Left hindlimb (tissue), 1 donor: ENCODE results near the gene FKBP15.
"Not testable (repeated sequence)": the region's sequence is repeated elsewhere in the genome, so short reads cannot be mapped to it uniquely, and the experiment has no call there.

Experiments
- DNase-seq: peaks from one replicate; pipeline ENCODE4 v3.0.0-alpha.2; 2018

The FKBP15 gene, protein sequence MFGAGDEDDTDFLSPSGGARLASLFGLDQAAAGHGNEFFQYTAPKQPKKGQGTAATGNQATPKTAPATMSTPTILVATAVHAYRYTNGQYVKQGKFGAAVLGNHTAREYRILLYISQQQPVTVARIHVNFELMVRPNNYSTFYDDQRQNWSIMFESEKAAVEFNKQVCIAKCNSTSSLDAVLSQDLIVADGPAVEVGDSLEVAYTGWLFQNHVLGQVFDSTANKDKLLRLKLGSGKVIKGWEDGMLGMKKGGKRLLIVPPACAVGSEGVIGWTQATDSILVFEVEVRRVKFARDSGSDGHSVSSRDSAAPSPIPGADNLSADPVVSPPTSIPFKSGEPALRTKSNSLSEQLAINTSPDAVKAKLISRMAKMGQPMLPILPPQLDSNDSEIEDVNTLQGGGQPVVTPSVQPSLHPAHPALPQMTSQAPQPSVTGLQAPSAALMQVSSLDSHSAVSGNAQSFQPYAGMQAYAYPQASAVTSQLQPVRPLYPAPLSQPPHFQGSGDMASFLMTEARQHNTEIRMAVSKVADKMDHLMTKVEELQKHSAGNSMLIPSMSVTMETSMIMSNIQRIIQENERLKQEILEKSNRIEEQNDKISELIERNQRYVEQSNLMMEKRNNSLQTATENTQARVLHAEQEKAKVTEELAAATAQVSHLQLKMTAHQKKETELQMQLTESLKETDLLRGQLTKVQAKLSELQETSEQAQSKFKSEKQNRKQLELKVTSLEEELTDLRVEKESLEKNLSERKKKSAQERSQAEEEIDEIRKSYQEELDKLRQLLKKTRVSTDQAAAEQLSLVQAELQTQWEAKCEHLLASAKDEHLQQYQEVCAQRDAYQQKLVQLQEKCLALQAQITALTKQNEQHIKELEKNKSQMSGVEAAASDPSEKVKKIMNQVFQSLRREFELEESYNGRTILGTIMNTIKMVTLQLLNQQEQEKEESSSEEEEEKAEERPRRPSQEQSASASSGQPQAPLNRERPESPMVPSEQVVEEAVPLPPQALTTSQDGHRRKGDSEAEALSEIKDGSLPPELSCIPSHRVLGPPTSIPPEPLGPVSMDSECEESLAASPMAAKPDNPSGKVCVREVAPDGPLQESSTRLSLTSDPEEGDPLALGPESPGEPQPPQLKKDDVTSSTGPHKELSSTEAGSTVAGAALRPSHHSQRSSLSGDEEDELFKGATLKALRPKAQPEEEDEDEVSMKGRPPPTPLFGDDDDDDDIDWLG

DNA sequence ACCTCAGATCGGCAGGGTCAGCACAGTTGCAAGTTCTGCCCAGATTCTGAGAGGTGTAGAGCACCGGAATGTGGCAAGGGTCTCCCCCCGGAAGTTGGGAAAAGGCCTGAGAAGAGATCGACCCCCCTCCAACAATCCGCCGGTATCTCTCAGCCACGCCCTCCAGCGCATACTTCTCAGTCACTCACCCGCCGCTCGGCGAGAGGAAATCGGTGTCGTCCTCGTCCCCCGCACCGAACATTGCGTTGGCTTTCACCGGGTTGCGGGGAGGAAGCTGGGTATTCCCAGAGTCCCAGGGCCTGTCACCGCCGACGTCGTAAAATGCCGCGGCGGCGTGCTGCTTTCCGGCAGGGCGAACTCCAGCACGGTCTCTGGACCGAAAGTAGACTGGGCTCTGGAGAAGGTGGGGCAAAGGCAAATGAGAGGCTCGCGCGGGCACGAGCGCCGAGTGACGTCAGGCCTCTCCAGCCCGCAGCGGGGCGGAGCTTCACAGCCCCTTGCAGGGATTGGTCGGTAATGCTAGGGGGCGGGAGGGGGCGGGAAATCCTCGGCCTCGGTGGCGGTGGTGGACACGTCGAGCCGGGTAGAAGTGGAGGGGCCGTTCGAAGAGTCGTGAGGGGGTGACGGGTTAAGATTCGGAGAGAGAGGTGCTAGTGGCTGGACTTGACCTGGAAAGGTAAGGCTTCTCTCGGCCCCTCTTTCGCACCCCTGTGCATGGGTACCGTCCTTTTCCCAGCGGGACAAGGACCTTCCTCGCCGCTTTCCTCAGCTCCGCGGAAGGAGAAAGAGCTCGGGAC, at the start of gene FKBP15, which contains the start of gene SLC31A1:
Gene FKBP15, minus strand, starts transcription at position 275 of the 797 bp plus-strand sequence. Its CDS starts 34 bp downstream, at position 241.
Gene SLC31A1, plus strand, starts transcription at position 542 of the 797 bp plus-strand sequence. CDS start 34,605 bp downstream, outside the sequence.
- peak; percentile 99 for DNase-seq

DNA sequence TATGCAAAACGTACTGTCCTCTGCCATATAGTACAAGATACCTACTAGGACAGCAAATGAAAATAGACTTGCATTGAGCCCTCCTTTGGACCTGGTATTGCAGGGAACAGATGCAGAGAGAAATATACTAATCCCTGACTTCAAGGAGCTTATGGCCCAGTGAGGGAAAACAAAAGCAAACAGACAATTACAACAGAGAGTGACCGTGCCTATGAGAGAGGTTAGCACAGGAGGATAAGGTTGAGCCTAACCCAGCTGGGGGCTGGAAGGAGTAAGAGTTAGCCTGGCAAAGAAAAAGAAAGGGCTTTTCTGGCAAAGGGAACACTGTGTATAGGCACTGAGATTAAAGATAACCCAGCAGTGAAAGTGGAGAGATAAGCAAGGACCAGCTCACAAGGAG, 48.8 kb upstream of the FKBP15 start:
- DNase-seq = no peak

DNA sequence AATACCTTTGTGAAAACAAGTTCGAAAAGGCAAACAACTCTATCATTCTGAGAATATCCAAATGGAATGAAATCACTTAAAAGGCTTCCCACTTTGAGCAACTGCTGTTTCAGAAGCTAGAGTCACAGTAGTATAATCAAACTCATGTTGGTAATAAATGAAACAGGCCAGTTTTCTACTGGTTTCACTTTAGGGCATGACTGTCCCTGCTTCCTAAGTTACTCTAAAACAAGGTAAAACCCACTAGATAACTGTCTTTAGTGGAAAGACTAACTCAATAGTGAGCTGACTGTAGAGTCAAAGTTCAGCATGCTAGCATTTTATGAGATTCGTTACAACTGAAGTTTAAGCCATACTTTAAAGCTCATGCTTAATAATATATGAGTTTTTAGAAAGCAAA, 48.3 kb upstream of the FKBP15 start:
- no peak for DNase-seq

DNA sequence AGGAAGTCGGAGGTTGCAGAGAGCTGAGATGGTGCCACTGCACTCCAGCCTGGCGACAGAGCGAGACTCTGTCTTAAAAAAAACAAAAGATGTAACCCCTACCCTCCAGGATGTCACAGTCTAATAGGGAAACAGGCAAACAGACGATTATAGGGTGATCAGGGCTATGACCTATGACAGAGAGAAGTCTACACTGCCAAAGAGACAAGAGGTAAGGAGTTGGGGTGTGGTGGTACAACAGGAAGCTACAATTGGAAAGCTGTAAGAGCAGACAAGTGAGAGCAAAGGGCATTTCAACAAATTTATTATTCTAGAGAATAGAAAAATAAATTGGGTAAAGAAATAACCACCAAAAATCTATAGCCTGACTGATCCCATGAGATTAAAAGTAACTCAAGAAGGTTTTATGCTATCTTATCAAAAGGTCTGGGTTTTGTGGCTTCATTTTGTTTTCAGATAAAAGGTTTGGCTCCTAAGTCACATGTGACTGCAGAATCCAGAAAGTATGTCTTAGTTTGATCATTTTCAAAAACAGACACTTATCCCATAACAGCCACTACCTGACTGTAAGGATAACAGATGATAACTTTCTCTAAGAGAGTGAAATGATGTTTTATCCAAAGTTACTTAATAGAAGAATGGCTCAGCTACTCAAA, 47.0 kb upstream of the FKBP15 start:
- no peak for DNase-seq

DNA sequence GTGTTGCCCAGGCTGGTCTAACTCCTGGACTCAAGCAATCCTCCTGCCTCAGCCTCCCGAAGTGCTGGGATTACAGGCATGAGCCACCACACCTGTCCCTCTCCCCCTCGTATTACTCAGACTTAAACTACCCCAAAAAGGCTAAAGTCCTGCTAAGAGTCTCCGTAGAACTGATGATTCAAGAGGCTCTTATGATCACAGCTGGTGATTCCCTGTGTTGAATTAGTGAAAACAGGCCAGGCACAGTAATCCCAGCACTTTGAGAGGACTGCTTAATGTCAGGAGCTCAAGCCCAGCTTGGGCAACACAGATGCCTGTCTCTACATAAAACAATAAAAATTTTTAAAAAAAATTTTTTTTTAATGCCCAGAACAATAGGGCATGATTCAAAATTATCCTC, 45.1 kb upstream of the FKBP15 start:
- DNase-seq = no peak

DNA sequence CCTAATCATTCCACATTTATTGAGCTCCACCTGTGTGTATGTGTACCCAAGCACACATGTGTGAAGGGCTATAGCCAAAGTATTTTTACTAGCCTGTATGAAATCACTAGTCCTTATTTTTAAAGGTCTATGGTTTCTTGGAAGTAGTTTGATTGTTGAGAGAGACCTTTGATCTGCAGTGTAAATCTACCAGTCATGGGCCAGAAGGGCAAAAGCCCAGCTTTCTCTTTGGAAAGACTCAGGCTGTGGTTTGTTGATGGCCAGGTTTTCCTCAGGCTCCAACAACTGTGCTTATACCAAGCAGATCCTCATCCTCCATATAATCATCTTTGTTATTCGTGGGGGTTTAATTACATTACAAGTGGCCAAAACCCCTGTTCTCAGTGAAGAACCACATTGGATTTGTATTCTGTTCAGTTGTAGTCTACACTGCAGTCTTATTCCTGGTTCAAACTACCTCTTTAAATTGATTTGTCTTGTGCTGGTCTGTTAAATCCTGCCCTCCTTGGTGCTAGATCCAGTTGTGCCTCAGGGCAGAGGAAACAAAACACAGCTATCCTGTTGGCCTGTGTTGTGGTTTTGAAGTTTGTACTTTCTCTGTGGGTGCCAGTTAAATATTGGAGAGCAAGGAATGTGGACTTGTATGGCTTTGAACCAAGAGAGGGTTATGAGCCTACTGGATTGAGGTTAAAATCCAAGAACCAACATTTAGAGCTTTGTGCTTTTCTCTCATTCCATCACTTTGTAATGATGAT, 41.0 kb upstream of the FKBP15 start:
- no peak for DNase-seq

DNA sequence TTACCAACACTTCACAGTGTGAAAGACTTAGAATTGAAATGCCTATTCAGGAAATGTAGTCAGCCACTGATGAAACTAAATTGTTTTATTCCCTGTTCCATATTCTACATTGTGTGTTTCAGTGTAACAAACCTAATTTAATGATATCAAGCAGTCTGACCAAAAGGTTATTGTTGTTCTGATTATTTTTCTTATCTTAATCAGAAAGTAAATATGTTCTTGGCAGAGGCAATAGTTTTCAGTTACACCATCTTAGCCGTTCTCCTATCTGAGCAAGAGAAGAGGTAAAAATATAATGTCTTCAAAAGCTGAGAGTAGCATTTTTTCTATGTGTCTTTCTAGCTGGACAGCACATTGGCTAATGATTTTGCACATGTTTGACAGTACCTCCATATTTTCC, 37.2 kb upstream of the FKBP15 start:
- no peak for DNase-seq

DNA sequence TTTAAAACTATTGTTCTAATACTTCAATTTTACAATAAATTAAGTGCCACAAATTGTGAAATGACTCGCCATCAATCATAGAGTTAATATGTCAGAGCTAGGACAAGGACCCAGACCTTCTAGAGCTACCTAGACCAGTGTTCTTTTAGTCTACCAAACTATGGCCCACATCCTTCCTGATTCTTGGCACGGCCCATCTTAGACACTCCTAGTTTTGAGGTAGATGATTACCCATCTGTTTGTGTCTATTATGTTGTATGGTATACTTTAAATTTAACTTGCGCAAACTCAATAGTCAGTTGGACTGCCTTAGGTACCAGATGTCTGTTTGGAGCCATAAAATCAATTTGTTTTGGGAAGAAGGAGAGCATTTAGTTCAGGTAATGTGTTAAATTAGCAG, 36.8 kb upstream of the FKBP15 start:
- no peak for DNase-seq

DNA sequence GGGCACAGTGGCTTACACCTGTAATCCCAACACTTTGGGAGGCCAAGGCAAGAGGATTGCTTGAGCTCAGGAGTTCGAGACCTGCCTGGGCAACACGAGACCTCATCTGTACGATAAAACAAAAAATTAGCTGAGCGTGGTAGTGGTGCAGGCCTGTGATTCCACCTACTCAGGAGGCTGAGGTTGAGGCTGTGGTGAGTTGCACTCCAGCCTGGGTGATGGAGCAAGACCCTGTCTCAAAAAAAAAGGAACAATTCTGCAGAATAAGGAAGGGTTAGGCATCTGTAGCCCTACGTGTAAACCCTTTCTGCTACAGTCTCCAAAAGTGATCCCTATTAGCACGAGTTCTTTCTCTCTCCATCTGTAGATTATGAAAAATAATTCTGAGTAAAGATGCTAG, 34.4 kb upstream of the FKBP15 start:
- no peak for DNase-seq

DNA sequence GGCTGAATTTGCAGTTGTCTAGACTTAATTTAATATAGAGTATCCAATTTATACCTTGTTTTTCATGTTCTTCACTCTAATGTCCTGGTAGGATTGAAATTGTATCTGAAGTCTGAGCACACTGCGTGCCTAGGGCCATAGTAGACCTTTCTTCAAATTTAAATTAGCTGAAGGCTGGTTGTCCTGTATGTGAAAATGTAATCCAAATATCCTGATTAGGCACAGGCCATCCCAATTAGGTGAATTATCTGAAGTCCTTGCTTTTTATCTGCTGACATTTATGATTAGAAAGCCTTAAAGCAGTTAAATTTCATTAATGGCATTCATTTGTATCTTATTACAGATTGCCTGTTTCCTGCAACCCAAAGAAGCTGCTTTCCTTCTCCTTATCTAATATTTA, 33.9 kb upstream of the FKBP15 start:
- no peak for DNase-seq

DNA sequence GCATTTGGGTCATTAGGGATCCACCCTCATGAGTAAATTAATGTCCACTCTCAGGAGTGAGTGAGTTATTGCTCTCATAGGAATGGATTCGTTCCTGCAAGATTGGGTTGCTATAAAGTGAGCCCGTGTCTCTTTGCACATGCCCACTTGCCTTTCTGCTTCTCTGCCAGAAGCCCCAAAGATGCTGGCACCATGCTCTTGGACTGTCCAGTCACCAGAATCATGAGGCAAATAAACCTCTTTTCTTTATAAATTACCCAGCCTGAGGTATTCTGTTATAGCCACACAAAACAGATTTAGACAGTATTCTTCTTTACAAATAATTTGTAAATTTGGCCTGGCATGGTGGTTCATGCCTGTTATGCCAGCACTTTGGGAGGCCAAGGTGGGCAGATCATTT, 29.7 kb upstream of the FKBP15 start:
- no peak for DNase-seq

DNA sequence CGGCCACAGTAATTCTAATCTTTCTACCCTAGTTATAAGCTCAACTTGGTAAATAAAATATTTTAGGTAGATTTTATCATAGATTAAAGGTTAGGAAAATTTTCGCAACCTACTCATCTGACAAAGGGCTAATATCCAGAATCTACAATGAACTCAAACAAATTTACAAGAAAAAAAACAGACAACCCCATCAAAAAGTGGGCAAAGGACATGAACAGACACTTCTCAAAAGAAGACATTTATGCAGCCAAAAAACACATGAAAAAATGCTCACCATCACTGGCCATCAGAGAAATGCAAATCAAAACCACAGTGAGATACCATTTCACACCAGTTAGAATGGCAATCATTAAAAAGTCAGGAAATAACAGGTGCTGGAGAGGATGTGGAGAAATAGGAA, 28.6 kb upstream of the FKBP15 start:
- DNase-seq = not testable (repeated sequence)

DNA sequence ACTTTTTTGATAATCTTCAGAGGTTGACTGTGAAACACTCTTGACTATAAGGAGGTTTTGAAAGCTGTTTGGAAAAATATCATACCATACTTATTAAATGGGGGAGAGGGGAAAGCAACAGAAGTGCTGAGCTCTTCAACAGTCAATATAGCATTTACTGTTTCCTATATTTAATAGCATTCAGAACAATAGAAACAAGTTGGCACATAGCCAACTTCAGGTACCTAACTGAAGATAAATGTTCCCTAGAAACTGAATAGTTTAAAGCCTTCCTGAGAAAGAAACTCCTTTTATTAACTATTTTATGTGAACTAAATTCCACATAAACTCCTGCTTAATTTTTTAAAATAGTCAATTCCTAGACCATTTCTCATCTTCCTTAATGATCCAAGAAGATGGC, 26.6 kb upstream of the FKBP15 start:
- DNase-seq = no peak

DNA sequence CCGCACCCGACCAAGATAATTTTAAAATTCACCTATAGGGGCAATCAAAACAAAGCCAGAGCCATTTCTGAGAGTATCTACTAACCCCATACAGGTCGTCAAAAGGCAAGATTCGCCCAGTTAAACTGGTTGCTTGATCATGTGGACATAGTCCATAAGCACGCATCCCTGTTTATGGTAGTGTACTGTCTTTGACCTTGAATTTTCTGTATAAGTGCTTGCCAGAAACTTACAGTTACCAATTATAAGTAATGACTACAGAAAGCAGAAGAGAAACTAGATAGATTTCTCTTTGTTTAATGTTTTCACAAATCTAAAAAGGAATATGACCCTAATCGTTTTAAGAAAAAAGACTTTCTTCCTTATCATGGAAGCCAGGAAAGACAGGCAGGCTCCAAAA, 25.9 kb upstream of the FKBP15 start:
- DNase-seq = no peak

DNA sequence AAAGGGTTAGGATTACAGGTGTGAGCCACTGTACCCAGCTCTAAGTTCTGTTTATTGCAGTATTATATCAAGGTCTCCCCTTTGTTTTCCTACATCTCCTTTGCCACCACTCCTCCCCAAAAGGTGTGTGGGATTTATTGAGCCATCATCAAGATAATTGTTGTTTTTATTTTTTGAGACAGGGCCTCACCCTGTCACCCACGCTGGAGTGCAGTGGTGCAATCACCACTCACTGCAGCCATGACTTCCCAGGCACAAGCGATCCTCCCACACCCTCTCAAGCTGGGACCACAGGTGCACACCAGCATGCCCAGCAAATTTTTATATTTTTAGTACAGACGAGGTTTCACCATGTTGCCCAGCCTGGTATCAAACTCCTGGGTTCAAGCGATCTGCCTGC, 24.8 kb upstream of the FKBP15 start:
- DNase-seq = no peak

DNA sequence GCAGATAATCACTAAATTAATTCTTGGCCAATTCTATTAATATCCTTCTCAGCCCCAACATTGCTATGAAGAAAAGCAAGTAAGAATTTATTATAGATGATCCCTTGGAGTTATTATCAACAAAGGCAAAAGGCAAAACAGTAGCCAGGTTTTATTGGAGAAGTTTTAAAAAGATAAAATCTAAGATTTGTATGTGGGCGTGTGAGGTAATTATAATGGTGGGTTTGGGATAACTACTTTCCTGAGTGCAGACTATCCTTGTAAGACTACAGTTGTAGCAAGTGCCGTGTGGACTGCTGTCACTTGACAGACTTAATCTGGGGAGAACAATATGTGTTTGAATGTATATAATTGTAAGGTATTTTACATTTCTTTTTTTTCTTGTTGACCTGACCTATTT, 23.5 kb upstream of the FKBP15 start:
- DNase-seq = no peak

DNA sequence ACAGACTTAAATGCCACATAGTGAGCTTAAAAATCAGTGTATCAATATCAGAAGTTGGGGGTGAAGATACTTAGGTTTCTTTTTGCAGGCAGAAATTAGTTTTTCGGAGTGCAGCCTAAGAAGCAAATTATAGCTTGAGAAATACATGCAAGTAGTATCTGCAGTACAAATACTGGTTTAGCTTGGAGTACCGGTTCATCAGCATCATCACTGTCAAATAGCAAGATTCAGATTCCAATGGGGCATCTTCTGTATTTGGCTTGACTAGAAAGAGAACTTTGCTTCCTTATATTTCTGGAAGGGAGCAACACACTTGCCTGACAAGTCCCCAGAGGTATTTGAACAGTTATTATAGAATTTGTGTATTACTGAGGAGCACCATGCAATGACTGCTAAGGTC, 20.1 kb upstream of the FKBP15 start:
- DNase-seq = no peak

DNA sequence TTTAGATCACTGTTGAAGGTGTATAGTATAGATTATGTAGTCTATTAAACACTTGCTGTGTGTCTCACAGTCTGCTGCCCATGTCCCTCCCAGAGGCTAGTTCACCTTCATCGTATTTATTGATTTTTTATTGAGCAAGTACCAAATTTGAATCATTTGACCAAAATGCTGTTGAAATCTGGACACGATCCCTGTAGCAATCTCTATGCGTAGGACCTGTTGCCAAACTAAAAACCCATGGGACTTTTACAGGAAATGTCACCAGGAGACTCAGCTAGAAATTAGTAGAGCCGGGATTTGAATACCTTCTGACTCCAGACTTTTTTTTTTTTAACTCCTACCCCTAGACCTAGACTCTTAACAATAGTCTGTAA, 17.8 kb upstream of the FKBP15 start:
- no peak for DNase-seq

DNA sequence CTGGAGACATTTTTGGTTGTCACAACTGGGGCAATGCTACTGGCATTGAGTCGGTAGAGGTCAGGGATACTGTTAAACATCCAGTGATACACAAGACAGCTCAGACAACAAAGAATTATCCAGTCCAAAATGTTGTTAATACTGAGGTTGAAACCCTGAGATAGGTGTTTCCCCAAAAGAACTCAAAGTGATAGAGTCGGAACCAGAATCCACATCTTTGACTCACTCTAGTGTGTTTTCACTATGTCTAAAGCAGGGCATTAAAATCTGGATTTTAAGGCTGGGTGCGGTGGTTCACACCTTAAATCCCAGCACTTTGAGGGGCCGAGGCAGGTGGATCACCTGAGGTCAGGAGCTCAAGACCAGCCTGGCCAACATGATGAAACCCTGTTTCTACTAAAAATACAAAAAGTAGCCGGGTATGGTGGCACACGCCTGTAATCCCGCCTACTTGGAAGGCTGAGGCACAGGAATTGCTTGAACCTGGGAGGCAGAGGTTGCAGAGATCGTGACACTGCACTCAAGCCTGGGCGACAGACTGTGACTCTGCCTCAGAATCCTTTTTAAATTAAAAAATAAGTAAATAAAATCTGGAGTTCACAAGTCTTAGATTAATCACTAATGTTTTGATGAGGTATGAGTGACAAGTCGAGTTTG, 17.3 kb upstream of the FKBP15 start:
- DNase-seq = no peak

DNA sequence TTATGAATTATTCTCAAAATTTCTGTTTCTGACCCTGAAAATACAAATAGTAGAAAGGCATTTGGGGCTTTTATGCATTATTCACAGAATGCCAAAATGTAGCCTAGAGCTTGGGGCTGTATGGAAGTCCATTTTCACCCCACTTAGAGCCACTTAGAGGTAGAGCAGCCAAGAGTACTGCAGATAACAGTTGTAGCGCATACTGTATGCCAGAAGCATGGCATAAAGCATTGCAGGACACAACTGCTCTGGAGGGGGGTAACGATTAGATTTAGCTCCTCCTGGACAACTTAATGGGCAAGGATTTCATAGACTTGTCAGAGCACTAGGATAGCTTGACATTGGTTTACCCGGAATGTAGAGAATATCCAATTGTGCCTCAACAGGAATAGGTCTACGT, 15.9 kb upstream of the FKBP15 start:
- DNase-seq = no peak
